GM04504 (cell line): ENCODE measurements around the gene MTMR3.

Source experiments
- DNase-seq: peaks from one replicate; pipeline ENCODE4 v3.0.0-alpha.2; 2012; ENCODE audit warnings: low read depth

Gene MTMR3

GRCh38 chr22:29916007-29916544, 33.1 kb downstream of the MTMR3 start:
- DNase-seq = no peak

DNA sequence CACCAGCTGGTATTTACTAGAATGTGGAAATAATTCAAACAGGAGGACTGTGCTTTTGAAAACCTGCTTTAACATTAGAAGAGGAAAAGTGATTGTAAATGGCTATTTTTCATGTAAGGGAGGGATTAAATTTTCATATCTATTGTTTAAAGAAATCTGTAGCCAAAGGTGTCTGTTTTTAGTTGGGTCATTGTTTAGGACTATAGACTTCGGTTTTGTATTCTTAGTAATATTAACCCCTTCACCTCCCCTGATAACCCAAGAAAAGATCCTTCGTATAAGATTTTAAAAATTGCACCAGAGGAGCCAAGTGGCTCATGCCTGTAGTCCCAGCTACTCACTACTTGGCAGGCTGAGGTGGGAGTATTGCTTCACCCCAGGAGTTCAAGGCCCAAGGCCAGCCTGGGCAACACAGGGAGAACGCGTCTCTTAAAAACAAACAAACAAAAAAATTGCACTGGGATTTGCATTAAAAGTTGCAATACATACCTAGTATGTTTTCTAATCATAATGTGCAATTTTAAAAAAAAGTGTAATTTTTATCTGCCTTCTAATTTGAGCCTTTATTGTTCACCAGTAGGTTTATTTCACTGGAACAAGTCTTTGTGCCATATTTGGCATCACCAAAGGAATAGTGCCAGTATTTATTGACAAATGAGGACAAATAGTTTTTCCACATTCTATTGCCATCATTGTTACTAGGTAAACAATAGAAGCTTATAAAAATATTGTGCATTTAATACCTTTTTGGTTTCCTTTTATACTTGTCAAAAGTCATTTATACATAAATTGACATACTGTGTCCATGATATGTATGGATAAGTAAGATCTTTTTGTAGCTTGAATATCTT, 34.3 kb downstream of the MTMR3 start:
- no peak for DNase-seq

DNA sequence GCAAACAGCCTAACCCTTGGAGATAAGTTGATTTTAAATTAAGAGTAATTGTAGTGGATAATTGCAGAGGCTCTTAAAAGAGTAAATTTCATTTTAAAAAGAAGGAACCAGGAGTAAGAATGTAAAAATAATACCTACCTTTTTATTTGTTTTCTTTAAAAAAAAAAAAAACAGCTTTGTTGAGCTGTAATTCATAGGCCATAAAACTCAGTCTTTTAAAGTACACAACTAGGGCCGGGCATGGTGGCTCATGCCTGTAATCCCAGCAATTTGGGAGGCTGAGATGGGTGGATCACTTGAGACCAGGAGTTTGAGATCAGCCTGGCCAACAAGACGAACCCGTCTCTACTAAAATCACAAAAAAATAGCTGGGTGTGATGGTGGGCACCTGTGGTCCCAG, 42.4 kb downstream of the MTMR3 start:
- DNase-seq = no peak

DNA sequence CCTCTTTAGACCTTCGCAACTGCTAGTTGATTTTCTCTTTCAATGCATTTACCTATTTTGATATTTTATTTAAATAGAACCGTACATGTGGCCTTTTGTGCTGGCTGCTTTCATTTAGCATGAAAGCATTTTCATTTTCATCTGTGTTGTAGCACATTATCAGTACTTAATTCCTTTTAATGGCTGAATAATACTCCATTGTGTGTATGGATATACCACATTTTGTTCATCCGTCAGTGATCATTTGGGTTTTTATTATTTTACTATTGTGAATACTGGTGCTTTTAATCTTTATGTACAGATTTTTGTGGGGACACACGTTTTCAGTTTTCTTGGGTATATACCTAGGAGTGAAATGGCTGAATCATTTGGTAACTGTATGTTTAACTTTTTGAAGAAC, 43.1 kb downstream of the MTMR3 start:
- DNase-seq = no peak

DNA sequence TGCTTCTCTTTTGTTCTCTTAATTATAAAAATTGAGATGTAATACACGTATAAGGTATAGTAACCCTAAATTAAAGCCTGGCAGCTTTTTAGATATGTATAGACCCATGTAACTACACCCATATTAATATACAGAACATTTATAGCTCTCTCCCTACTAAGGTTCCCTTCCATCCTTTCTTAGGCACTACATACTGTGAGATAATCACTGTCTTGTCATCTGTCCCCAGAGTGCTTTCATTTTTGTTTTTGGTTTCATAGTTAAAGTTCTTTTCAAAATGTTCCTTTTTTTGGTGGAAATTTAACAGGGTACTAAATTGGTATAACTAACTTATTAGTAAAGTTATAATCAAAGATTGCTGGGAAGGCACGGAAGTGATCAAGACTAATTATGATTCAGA, 49.2 kb downstream of the MTMR3 start:
- DNase-seq = no peak

GRCh38 chr22:29933619-29934018, 50.6 kb downstream of the MTMR3 start:
- no peak for DNase-seq

DNA sequence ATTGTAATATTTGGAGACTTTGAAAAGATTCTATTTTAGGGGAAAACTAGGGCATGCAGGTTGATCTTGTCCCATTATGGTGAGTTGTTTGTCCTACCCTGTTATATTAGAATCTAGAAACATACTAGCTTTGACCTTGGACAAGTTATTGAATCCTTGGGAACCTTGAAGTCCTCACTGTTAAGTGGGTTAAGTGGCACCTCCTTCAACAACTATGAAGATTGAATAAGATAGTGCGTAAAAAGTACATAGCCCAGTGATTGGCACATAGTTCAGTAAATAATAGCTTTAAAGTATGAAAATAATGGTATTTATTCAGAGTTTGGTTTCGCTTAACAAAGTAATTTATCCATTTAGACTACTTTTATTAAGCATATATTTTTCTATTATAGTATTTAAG, 51.6 kb downstream of the MTMR3 start:
- DNase-seq = no peak

DNA sequence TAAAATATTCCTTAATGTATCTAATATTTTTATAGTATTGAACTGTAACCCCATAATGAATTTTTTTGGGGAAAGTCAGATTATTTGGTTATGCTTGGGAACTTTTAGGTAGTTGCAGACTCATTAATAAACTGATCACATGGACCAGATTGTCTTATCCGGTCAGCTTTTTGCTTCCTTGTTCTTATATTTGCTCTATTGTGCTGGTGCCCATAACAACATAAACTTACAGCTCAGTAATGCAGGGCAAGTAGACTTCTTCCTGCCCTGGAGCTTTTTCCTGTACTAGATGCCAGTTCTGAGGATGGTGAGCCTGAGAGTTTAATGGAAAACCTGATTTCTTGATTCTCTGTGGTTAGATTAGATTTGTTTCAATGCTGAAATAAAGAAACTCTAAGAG, 53.2 kb downstream of the MTMR3 start:
- no peak for DNase-seq

- no peak for DNase-seq
These were observed 55.1 kb downstream of the MTMR3 start for GRCh38 chr22:29937940-29938693.

DNA sequence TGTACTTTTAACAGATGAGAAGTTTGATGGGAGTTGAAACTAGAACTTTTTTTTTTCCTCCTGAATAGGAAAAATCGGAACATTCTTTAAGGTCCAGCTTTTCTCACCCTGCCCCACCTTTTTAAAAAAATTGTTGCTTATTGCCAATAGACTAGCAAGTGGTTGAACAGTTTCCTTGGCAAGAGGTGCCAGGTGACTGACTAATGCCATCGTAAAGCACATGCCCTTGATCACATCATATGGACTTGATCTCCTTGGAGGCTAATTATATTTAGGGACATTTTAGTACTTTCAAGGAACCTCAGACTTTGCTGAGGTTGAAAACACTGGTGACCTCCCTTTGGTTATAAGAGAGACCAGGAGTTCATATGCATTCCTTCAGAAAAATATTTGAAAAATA, 57.6 kb downstream of the MTMR3 start:
- no peak for DNase-seq

DNA sequence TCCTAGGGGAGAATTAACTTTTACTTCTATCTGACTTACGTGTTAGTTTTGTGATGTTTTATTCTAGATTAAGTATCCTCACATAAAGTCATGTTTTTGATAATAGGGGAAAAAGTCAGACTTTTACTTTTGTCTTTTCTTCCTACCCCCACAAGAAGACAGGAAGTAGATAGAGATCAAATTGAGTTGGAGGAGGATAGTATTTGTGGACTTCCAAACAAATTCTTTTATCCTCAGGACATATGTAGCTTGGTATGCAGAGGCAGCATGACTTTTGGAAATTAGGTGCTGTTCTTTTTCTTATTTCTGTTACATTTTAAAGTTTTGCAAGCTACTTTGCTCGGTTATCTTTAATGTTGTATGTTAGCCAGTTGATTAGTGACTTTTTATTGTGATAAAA, 61.4 kb downstream of the MTMR3 start:
- no peak for DNase-seq

GRCh38 chr22:29945435-29945834, 62.5 kb downstream of the MTMR3 start:
- DNase-seq = no peak

DNA sequence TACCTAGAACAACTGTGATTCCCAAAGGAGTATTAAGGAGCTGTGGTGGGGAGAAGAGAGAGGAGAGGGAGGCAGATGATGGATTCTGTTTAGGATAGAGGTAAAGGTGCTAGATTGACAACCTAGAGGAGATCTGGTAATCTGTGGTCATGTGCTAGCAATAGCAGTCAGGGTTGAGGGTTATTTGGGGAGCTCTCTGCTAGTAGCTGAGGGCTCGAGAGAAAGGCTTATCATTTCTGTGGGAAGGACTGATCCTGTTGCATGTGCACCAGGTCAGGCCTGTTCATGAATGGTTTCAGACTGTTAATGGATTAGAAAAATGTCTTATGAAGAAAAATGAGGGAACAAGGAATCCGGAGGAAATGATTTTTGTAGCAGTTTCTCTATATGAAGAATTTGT, 63.2 kb downstream of the MTMR3 start:
- no peak for DNase-seq

DNA sequence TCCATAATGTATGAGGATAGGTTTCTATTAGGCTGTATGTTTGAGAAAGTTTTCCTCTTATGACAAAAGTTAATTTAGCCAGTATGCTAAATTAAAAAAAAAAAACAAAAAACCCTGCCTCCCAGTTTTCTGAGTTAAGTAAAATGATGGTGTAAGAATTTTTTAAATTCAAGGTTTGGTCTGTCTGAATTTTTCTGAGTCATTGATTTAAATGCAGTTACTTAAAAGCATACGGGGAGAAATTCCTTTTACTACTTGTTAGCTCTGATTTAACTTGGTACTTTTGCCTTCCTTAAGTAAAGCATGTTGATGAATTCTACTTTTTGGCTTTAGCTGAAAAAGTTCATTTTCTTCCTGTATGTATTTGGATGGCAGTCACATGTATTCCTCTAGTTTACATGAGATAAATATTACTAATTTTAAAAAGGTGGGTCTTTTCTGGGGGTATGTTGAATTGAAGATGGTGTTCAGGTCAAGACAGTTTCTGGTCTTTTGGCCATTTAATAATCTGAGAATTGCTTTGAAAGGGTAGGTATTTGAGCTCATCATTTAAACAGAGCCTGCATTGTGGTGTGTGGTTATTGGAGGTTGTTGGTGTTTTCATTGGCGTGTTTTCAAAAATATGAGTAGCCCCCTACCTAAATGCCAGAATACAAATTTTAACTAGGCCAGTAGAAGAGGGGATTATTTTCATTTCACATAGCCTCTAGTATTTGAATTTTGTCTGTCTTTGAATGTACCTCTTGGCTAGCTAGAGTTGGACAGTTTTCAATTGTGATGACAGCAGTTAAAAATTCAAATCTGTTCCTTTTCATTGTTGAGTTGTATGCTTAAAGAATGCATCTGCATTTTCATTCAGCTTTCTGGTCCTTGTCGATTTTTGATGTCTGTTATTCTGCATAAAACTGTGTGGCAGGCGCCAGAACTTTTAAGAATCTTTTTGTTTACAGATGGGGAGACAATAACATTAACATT, 64.7 kb downstream of the MTMR3 start:
- no peak for DNase-seq

DNA sequence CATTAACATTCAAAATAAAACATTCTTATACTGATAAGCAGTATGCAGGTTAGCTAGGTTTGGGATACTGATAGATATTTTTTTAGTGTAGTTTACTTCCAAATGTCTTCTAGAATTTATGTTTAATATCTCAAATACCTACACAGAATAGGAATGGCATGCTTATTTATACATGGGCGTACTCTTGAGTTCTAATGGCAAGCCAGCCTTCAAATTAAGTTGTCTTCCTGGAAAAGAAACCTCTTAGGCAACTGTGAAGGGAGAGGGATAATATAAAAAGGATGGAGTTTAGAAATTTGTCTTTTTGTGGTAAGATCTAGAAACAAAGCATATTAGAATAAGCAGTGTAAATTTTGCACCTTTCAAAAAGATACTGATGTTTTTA, 65.4 kb downstream of the MTMR3 start:
- DNase-seq = no peak

DNA sequence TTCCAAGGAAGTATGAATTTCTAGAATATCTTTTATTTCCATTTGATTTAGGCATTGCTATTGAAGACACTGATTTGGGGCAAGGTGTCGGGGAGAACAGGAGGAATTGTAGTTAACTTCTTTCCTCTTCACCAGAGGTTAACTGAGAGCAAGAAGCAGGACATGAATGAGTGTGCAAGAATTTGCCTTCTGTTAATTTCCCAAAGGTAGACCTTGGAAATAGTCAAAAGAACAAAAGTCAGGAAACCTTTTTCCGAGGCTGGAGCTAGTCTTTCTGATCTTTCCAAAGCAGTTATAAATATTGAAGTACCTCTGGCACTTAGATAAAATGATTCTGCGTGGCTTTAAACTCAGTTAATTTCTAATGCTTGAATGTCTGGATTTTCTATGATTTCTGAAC, 66.9 kb downstream of the MTMR3 start:
- no peak for DNase-seq

DNA sequence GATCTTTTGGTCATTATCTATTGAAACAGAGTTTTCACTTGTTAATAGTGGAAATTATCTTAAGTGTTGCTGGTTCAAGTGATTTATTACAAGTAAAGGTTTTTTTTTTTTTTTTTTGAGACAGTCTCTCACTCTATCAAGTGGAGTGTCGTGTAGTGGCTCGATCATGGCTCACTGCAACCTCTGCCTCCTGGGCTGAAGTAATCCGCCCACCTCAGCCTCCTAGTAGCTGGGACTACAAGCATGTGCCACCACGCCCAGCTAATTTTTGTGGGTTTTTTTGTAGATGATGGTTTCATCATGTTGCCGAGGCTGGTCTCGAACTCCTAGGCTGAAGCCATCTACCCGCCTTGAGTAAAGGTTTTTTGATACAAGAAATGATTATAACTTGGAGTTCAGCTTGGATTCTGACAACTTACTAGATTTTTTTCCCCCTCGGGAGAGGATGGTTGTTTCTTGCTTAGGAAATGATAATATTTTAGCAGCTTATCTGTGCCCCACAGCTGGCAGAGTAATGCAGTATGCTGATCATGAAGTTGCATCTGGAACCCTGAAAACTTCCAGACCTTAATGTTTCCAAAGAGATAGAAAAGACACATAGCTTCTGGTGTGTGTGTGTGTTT, 68.9 kb downstream of the MTMR3 start:
- DNase-seq = no peak

DNA sequence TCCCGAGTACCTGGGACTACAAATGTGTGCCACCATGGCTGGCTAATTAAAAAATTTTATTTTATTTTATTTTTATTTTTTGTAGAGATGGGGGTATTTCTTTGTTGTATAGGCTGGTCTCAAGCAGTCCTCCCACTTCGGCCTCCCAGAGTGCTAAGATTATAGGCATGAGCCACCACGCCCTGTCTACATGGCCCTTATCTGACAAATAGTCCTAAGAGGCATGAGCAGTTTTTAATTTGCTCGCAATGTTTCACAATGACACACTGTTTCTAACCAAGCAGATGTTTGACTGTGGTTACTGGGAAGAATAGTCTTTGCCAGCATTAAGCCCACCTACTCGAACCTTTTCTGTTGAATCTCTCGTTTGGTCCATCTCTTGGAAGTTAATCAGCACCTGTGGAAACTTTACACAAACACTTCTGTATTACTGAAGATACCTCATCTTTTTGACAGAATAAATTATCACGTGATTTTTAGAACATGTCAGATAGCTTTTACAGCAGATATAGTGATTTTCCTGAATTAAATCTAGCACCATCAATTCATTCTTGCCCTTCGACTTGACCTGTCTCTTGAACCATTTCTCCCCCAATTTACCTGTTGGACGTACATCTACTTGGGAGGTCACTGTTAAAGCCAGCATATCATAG, 71.4 kb downstream of the MTMR3 start:
- DNase-seq = no peak

GRCh38 chr22:29956680-29957079, 73.7 kb downstream of the MTMR3 start:
- no peak for DNase-seq

DNA sequence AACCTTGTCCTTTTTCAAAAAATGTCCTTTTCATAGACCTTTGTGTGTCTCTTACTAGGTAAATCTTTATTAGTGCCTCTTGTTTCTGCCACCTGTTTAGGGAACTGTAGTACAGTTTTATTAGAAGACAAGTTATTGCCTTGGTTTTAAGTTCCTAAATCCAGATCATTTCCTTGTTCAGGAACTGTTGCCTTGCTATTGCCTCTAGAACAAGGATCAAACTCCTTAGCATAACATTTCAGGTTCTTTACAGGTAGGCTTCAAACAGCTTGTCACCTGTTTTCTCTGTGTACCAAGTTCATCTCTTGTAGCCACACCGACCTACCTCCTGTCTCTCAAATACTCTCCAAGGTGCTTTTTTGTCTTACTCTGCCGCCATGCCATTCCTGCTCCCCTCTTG, 75.2 kb downstream of the MTMR3 start:
- DNase-seq = no peak

DNA sequence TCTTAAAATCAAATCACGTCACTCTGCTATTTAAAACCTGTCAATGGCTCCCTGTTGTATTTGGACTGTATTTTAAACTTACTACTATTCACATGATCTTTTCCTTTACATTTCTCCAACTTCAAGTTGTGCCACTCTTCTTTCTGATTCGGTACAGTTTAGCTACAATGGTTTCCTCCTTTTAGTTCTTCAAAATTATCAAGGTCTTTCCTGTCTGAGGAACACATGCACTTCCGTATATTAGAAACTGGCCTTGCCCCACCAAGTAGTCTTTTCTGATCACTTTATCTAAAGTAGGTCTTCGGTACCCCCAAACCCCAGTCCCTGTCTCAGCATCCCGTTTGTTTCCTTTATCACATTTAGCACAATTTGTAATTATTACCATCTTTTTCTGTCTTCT, 81.8 kb downstream of the MTMR3 start:
- no peak for DNase-seq
